GM19035 (cell line): ENCODE results near the gene GNB1.

ENCODE experiments used
- ATAC-seq: cut with Tn5 transposase; IDR thresholded peaks from one replicate; pipeline ENCODE4 v1.9.1; 2021; ENCODE audit not compliant: unreplicated experiment

Gene GNB1

DNA sequence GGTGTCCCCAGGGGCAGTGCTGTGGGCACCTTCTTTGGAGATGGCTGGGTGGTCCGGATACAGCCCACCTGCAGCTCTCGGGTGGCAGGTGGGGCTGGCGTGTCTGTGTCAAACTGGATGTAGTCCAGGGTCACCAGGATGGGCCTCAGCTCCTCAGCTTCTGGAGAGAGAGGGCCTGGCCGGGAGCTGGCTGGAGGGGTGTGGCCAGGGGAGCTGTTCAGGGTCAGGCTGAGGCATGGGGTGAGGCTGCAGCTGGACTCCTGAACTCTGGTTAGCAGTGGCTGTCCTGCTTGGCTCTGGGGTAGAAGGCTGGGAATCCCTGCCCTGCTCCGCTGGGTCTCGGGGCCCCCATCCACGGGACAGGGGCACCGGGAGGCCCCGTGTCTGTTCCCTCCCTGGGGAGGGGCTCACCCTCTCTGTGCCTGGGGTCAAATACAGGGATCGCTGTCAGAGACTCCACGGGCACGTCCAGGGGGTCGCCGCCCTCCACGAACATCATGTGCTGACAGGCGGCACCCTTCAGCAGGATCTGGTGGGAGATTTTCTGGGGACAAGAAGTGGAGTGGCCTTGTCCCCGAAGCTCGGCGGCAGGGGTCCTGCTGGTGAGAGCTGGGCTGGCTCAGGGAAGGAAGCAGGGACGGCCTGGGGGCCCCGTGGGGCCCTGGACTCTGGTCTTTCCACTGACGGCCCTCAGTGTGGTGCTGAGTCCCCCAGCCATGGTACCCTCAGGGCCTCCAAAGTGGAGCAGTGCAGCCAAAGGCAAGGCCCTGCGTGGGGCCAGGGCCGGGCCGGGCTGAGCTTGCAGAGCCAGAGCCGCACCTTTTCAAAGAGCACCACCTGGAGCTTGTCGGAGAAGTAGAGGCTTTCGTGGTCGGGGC, 32.3 kb upstream of the GNB1 start:
- ATAC-seq, result no peak

DNA sequence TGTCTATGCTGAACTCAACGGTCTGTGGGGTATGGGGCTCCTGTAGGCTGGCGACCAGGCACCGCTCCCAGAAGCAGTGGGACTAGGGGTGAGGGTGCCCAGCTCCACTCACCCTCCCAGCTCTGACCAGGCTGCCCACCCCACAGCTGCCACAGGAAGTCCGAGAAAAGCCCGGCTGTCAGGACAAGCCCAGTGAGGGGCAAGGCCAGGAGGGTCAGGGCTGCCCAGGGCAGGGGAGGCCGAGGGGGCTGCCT, 31.7 kb upstream of the GNB1 start:
- ATAC-seq, result no peak

DNA sequence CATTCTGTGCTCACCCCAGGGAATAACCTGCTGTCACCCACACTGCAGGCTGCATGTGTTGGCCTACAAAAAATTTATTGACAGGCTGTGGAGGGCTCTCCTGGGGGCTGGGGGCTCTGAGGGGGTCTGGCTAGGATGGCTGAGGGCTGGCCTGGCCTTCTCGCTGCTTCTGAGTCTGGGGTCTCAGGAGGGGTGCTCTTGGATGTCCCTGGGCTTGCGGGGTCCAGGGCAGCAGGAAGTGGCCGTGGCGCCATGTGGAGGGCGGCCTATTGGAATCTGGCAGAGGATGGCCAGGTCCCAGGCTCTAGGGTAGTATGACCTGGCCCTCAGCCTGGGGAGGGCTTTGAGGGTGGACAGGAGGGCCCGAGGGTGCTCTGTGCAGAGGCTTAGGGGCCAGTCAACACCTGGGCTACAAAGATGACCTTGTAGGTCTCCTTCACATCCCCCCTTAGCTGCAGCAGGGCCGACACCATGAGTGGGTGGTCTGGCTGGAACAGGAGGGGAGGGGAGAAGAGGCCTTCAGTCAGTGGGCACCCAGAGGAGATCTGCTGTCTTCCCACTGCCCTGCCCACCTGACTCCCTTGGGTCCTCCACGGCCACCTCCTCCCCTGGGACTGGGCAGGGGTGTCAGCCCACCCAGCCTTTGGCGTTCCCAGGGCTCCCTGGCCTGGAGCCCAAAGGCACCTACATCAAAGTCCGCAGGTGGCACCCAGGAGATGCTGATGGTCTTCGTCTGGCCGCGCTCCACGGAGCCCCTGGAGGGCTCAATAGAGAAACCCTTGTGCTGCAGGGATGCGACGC, 31.2 kb upstream of the GNB1 start:
- ATAC-seq, result no peak

DNA sequence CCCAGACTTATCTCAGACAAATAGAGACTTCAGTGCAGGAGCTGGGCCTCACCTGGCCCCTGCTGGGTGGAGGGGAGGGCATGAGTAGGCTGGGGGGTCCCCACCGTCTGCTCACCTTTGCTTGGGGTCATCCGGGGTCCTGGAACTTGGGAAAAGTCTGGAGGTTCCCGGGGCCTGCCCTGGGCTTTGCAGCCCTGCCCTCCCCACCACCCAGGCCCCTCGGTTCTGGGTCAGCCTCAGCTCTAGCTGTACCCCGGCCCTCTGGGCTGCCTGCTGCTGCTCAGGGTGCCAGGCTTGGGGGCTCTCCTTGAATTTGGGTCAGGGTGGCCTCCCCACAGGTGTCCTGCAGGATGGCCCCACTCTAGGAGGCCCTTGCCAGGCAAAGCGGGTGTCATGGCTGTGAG, 30.6 kb upstream of the GNB1 start:
- ATAC-seq, result no peak

DNA sequence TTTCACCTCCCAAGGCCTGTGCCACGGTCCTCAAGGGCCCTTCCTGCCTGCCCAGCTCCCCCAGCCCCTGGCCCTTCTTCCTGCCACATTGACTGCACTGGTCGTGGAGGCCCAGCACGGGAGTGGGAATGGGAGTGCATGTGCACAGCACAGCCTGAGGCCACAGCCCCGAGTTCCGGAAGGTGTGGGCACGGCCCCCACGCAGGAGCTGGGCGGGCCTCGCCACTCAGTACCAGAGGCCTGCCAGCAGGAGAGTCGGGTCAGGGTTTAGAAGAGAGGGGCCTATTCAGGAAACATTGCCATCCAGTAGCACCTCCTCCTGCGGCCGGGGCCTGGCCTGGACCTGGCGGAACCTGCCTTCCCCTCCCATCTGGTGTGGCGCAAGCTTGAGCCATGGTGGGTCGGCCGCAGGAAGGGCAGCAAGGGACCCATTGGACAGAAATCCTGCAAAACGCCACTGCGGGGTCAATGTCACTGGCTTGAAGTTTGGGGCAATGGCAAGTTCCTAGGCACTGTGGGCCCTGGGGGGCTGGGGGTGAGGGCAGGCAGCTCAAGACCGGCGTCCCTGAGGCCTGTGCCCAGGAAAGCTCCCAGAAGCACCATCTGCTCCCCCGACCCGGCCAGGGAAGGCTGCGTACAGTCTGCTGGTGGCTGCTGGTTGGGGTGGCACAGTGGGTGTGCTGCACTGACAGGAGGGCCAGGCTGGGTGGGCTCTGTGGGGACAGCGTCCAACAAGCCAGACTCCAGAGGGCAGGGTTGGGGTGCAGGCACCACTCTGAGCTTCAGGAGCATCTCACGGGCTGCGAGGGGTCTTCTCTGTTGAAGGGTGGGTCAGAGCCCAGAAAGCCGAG, 29.9 kb upstream of the GNB1 start:
- ATAC-seq, result no peak

DNA sequence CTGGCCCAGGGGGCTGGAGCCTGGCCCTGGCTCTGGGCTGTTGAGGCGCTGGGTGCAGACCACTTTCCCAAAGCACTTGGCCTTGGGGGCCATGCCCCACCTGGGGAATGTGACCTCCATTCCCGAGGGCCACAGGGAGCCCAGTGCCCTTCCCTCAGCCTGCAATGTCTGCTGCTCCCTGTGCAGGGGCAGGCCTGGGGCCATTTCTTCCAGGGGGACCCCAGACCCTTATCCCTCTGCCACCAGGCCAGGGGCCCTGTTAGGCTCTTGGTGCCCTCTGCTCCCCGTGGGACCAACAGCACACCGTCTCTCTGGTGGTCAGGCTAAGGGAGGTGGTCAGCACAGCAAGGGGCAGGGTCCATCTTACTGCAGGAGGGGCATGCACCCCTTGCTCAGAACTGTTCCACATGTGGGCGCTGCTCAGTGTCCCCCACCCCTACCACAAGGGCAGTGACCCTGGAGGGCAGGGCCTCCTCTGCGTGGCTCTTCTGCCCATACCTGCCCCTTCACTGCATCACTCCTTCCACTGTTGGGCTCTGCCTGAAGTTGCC, 29.2 kb upstream of the GNB1 start:
- no peak for ATAC-seq

DNA sequence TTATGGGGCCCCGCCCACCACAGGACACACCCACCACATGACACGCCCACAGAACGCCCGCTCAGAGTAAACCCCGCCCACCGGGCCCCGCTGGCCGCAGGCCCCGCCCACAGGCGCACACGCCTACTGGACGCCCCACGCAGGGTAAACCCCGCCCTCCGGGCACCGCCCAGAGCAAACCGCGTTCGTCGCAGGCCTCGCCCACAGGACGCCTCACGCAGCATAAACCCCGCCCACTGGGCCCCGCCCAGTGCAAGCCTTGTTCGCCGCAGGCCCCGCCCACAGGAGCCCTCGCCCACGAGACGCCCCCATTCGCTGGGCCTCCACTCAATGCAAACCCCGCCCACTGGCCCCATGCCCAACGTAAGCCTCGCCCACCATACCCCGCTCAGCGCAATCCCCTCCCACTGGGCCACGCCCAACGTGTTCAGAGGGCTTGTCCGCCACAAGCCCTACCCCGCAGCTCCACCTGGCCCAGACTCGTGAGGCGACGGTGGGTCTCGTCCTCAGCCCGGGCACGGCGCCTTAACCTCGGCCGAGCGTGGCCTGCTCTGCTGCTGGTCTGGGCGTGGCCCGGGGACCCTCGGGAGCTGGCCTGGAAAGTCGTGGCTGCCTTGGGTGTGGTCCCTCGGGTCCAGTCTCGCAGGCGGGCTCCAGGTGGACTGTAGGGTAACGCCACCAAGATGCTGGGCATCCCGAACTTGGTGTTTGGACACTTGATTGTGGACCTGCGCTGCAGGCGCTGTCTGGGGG, 28.6 kb upstream of the GNB1 start:
- ATAC-seq, result peak; percentile 71

DNA sequence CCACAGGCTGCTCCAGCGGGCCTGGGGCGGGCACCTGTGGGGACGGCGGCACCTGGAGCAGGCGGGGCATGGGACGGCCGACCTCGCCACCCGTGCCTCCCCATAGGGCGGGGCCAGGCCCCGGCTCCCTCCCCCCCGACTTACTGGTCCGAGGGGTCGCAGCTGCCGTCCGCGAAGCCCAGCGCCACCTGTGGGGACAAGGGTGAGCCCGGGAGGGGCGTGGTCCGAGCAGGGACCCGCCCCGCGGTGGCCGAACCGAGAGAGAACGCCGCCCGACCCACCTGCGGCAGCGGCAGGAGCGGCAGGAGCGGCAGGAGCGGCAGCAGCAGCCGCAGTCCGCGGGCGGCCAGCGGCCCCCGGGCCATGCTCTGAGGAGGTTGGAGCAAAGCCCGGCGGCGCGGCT, 28.0 kb upstream of the GNB1 start, which contains the start of gene TMEM52:
TMEM52 (minus strand) TSS at position 379 of the 403 bp plus-strand sequence; CDS start at position 365, 14 bp downstream.
- ATAC-seq, result peak; percentile 37

DNA sequence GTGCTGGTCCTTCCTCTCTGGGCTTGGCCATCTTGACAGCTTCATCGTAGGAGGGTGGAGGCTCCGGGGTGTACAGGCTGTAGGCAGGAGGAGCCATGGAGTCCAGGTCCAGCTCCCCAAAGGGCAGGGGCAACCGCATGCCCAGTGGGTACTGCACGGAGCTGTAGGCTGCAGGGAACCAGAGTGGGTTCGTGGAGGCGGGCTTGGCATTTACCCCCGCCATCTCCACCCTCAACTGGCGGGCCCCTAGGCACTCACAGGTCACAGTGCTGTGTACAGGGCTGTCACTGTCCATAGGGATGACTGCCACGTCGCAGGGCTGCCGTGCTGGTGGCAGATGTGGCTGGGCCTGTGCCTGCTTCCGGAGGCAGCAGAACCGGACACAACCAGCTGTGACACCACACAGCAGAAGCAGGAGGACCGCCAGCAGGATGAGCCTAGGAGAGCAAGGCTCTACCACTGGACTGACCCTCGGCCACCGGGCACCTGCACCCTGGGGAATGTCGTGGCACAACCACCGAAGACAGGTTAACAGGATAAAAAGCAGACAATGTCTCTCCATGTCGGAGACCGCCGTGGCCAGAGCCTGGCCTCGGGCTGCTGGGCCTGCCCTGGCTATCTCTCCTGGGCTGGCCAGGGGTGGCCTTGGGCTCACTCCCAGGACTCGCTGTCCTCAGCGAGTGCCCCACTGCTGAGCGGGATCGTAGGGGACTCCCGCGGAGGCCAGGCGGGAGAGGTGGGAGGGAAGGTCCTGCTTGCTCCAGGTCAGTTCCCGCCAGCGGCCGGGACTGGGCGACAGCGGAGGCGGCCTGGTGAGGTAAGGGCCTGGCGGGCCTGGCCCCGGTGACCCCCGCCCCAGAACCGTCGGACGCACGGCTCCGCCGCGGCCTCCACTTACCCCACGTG, 27.4 kb upstream of the GNB1 start:
- ATAC-seq, result no peak

DNA sequence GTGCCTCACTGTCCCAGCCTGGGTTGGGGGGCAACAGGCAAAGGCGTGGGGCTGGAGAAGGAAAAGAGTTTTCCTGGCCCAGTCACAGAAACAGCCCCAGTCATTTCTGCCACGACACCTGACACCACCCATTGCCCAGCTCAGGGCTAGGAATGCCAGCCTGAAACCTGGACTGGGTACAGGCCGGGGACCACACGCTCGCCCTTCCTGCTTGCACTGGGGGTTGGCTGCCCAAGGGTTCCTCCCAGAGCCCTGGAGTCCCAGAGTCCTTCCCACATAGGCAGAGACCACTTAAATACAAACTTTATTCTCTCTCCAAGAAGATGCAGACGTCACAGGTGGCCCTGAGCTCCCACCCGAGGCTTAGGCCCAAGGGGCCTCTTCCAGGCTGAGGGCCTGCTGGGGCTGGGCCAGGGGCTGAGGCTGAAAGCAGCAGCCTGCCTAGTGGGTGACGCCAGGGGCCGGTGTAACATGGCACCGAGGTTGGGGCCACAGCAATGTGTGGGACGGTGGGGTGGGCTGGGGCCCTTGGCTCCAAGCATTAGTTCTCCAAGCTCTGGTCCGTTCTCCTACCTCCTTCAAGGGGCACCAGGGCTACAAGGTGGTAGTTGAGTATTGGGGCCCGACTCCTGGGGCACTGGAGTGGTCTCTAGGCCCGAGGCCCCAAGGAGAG, 26.6 kb upstream of the GNB1 start:
- no peak for ATAC-seq

DNA sequence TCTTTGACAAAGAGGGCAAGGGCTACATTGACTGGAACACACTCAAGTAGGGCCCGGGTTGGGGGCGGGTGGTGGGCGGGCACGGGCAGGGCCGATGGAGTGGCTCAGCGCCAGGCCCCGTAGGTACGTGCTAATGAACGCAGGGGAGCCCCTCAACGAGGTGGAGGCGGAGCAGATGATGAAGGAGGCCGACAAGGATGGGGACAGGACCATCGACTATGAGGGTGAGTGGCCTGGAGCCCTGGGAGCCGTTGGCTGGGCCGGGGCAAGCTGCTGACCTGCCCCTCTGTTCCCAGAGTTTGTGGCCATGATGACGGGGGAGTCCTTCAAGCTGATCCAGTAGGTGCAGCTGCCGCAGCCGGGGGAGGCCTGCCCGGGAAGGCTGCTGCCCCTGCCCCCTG, 26.0 kb upstream of the GNB1 start:
- no peak for ATAC-seq

DNA sequence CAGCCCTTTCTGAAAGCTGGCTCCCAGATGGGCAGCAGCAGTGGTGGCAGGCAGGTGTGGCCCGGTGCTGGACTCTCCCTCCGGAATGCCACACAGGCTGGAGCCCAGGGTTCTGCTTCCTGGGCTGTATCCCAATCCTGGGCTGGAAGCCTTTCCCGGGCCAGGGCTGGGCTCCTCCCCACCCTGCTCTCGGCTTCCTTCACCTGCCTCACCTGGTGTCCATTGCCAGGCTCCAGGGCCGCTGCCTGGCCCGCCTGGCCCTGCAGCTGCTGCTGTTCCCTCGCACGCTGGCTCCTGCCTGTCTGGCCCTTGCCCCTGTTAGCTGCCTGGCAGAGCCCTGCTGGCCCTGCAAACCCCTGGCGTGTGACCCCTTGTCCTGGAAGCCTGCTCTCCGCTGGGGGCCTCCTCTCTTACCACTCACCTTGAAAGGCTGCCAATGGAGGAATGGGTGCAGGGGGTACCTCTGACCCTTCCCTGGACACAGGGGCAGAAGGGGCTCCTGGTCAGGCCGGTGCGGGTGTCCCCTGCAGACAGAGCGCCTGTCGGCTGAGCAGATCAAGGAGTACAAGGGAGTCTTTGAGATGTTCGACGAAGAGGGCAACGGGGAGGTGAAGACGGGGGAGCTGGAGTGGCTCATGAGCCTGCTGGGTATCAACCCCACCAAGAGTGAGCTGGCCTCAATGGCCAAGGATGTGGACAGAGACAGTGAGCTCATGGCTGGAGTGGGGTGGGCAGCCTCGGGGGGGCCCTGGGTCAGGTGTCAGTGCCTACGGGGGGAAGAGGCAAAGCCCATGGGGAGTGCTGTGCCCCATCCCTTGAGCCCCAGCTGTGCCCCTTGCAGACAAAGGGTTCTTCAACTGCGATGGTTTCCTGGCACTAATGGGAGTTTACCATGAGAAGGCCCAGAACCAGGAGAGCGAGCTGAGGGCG, 25.3 kb upstream of the GNB1 start:
- ATAC-seq, result no peak

DNA sequence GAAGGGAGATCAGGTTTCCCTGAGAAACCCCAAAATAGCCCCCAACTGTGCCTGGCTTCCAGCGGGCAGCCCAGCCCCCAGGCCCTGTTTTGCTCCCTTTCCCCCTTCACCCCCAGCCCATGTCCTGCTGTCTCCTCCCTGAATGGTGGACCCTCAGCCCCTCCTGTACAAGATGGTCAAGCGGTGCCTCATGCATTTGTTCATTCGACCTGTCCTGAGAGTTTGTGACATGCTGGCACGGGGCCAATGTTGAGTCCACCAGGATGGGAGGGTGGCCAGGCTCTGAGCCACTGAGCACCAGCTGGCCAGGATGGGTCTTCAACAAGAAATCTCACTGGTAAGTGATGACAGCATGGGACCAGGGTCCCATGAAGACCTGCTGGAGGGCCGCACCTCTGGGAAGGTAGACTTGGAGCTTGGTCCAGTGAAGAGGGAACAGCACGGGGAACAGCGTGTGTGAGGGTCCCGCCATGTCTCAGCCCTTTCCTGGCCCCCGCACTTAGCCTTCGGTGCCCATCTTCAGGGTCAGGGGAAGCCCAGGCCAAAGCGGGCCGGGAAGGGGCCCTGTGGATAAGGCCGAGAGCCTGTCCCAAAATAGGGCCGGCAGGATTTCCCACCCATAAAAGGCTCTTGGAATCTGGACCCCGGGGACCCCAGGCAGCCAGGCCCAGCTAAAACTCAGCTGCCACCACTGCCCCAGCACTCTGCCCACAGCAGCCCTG, 24.2 kb upstream of the GNB1 start, which contains the start of gene CALML6:
CALML6 (plus strand) TSS at position 290 of the 722 bp plus-strand sequence; CDS start at position 311, 21 bp downstream.
- ATAC-seq, result no peak

DNA sequence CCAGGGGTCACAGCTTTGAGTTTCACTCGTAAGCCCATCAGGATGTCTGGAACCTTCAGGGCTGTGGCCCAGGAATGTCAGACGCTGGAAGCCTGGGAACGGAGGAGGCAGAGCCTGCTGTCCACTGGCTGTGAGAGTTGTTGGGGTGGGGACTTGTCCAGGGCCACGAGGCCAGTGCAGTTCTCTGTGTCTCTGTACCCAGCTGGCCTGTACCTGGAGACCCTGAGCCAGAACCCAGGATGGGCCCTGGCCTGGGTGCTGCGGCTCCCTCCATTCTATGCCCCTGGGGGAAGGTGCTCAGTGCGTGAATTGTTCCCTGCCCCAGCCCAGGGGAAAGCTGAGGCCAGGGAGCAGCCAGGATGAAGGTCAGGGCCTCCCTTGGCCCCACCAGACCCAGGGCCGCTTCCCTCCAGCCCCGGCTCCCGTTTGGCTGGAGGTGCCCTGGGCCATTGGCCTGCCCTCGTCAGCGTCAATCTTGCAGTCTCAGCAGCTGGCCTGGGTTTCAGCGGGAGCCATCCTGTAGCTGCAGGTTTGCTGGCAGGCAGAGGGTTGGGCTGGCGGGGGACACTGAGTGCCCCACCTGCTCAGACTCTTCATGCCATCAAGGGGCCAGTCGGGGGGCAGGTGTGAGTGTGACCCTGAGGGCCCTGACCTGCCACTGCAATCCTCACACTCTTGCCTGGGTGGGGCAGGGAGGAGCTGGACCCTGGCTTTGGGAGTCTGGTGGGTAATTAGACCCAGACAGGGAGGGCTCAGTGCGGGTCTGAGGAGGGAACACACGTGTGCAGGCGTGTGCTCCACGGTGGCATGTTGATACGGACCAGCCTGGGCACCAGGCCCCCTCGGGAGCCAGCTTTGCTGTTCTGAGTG, 23.4 kb upstream of the GNB1 start:
- no peak for ATAC-seq

DNA sequence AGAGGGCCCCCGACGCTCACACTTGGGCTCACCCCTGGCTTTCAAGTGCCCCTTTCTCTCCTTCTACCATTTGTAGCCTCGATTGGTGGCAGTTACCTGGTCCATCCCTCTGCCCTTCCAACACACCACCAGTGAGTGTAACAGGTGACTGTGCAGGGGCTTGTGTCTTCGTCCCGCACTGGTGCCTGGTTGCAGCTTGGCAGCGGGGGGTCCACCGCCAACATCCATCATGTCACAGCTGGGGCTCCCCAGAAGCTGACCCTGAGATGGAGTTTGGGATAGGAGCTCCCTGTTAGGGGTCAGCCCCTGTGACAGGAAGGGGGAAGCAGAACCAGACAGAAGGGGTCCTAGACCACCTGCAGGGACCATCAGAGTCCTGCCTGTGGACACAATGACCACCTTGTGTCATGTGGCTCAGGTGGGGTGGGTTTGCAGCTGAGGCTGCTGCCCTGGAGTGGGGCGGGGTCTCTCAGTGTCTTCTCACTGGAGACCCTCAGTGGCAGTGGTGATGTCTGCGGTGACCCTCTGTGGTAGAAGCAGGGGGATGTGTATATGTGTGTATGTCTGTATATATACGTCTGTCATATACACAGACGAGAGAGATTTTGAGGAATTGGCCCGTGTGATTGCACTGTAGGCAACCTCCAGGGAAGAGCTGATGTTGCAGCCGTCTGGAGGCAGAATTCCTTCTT, 20.6 kb upstream of the GNB1 start:
- no peak for ATAC-seq
